Activated CD8-positive, alpha-beta memory T cell treated with anti-CD3 and anti-CD28 coated beads for 48 hours (primary cell): ENCODE results near the gene PHKG2.

Experiments used
- DNase-seq, 3 experiments: peaks; one replicate each; pipeline ENCODE4 v3.0.0-alpha.2; 2020; ENCODE audit warnings: low read depth in 2 of 3, low spot score in 2 of 3

The PHKG2 gene

DNA sequence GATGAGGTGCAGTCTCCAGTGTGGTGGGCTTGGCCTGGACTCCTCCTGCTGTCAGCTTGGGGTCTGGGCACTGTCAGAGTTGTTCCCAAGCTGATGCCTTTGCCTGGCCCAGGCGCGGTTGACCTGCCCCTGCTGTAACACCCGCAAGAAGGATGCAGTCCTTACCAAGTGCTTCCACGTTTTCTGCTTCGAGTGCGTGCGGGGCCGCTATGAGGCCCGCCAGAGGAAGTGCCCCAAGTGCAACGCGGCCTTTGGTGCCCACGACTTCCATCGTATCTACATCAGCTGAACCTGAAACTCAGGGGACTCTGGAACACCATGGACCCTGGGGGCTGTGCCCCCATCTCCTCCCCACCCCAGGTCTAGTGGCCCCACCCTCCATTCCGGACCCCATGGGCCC, 25.6 kb downstream of the PHKG2 start:
- DNase-seq, result no peak

DNA sequence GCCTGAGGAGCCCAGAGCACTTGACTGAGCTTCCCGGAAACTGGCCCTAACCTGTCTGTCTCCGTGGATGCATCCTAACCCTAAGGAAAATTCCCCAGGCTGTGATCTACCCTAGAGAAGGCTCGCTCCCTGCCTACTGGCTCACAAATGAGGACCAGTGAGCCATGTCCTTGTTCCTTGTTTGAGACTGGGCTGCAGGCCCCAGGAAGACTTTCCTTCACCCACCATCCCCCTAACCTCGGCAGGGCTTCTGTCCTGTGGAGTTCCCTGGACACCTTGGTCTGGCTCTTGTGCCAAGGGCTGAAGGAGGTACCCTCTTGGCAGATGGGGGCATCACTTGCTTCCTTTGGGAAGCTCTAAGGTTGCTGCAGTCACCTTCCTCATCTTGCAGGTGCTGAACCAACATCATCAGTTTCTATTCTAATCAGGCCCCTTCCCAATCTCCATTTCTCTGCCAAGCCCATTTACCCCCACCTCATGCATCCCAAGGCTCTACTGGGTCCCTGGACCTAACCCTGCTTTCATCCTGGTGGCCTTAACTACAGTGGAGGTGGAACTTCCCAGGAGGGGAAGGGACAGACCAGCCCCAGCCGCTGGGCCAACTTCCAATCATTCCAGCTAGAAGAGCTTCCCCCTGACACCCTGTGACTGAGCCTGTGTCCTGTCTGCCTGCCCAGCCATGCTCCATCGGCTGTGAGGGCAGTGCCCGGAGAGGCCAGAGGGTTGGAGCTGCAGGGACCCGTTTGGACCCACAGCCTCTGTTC, 26.3 kb downstream of the PHKG2 start:
- no peak for DNase-seq

DNA sequence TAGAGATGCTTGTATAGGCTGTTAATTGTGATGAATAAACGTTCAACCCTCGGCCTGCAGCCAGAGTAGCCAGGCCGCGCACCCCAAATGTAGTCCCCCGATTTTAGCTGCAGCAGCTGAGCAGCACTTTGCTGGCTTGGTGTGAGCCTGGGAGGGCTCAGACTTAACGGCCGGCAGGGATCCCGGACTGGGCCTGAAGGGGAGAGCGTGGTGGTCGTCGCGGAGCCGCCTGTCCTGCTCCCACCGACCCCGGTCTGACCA, 26.8 kb downstream of the PHKG2 start:
- no peak for DNase-seq

- peak; percentile 35 to 44 (median 42) for DNase-seq
These were observed 27.4 kb downstream of the PHKG2 start for GRCh38 chr16:30775392-30776188.

- no peak for DNase-seq
These were observed 29.5 kb downstream of the PHKG2 start for GRCh38 chr16:30777591-30778297.

DNA sequence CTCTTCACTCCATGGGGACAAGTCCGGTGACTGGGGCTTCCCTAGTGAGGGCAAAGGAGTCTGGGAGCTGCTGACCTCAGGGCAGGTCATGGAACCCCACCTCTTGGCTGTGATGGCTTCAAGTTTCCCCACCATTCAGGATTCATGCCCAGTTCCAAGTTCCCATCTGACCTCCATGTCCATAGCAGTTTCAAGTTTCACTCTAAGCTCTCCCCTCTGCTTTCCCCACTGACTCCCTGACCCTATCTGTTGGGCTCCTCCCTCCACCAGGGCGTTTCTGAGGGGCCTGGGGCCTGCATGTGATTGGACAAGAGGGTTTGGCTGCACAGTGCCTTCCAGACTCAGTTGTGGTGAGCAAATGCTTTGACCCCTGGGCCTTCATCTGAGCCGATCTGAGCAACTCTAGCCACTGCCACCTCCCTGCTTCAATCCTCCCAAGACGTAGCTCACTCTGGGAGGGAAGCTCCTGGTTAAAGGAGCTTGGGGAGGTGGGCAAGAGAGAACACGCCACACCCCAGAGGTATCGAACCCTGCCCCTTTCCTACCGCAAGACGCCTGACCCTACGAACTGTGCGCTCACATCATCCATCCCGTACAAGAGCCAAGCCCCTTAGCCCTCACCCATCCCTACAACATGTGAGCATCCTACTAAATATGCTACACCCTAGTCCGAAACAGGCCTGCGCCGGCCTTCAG, 30.5 kb downstream of the PHKG2 start:
- no peak for DNase-seq

- no peak for DNase-seq
These were observed 31.4 kb downstream of the PHKG2 start for GRCh38 chr16:30779596-30779995.

- no peak for DNase-seq
These were observed 31.8 kb downstream of the PHKG2 start for GRCh38 chr16:30780021-30780420.

DNA sequence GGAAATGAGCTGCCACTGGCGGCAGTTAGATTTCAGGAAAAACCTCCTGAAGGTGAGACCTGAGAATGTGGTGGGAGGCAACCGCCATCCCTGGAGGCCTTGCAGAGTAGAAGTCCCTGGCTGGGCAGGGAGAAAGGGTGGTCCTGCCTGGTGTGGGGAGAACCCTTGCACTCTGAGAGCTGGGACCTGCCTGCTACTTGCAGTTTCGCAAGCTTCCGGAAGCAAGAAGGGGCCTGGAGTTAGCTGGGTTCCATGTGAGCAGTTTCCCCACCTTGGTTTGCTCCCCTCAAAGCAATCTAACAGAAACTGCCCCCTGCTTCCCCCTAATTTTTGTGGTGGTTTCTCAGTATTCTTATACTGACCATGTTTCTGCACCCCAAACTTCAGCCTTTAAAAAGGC, 32.3 kb downstream of the PHKG2 start:
- DNase-seq, result no peak

DNA sequence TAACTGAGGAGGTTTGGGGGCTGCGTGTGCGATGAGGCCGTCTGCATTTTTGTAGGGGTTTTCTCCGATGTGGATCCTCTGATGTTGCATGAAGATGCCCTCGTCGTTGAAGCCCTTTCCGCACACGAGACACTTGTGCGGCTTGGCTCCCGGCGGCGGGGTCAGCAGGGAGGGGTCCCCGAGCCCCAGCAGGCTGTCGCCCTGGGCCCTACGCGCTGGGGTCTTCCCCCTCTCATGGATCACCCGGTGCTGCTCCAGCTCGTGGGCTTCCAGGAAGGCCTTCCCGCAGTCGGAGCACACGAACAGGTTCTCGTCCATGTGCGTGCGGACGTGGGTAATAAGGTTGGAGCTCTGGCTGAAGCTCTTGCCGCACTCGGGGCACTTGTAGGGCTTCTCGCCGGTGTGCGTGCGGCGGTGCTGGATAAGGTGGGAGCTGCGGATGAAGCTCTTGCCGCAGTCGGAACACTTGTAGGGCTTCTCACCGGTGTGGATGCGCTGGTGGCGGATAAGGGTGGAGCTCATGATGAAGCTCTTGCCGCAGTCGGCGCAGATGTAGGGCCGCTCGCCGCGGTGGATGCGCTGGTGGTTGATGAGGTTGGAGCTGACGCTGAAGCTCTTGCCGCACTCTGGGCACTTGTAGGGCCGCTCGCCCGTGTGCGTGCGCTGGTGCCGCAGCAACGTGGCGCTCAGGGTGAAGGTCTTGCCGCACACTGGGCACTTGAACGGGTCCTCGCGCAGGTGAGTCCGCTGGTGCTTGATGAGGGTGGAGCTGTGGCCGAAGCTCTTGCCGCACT, 34.5 kb downstream of the PHKG2 start:
- no peak for DNase-seq

GRCh38 chr16:30783280-30784109, 35.3 kb downstream of the PHKG2 start:
- no peak for DNase-seq

GRCh38 chr16:30784215-30784614, 36.0 kb downstream of the PHKG2 start:
- DNase-seq, result no peak

- no peak for DNase-seq
These were observed 37.2 kb downstream of the PHKG2 start for GRCh38 chr16:30785126-30786106.

DNA sequence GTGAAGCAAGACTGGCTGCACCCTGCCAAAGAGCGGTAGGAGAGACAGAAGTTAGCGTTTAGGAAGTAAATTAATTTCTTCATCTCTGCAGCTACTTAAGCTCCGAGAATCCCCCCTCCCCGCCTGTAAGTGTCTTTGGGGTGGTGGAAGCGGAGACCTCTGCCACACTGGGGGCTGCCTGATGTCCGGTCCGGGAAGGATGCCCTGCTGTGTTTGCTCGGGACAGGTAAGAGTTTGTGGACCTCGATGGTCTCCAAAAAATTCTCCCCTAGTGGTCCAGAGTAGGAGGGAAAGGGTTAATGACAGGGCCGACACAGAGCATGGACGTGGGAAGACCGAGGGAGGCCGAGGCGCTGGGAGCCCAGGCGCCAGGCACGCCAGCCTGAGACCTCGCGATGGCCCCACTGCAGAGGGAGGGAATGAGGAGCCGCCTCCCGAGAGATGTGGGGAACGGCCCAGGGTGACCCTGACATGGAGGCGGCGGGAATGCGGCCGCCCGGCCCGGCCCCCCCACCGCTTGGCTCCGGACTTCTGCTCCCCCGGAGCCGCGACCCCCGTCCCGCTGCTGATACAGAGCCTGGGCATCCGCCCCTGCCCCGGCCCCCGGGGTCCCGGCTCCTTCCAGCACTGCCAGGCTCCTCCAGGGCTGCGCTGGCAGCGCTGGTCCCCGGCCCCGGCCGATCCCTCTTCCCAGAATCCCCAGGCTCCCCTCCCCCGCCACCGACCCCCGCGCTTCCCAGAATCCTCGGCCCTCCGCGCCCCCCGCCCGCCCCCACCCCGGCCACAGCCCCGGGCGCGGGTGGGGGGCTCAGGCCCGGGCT, 38.1 kb downstream of the PHKG2 start:
- DNase-seq, result no peak

GRCh38 chr16:30786936-30787612, 38.8 kb downstream of the PHKG2 start, which contains the start of gene ZNF629:
ZNF629 (minus strand) TSS chr16:30787205; CDS start chr16:30784482, 2,723 bp downstream.
- peak in 1 of 3 experiments; percentile 29 for DNase-seq

DNA sequence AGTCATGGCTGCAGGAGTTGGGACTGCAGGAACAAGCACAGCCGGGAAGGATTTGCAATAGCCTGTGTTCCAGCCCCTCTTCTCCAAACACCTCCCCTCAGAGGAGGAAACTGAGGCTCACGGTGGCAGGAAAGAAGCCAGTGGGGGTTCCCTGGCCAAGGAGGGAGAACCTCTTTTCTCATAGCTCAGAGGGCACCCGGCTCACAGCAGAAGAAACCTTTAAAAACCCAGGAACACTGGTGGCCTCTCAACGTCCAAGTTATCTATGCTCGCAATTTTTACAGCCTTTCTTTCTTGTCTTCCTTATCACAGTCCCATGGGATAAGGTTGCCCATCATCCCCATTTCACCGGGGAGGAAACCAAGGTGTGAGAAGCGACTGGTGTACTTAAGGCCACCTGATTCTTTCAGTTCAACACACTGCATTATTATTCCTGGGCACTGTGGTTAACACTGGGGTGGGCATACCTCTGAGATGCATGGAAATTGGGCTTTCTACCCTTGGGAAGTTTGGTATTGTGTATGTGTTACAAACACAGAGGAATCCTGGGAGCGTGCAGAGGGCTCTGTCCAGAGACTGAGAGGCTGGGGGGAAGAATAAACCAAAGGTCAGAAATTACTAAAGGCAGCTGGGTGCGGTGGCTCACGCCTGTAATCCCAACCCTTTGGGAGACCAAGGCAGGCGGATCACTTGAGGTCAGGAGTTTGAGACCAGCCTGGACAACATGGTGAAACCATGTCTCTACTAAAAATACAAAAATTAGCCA, 39.6 kb downstream of the PHKG2 start:
- DNase-seq, result no peak
